ENCODE measurements around the gene SNAPC4. TPM values are rescaled to one million over a fixed set of nuclear protein-coding genes. Genes with fewer than 3 reads are reported as not detected.

The SNAPC4 gene
- total and polyA plus RNA-seq, 2 of the 8 experiments (the other 6 are each of a cell fraction or from before 2014, with no cell fraction given), result 6.9 to 18.1 TPM

GRCh38 chr9:136394312-136395019 is 5.5 kb downstream of the SNAPC4 start:
- no peak overlapping the region for H2AFZ ChIP-seq (ENCODE audit: low read length)
- no peak overlapping the region for H4K5ac ChIP-seq (ENCODE audit: insufficient read length, low read depth, low read length)
- no peak overlapping the region for H2BK15ac ChIP-seq (ENCODE audit: low read length)
- H2AK5ac ChIP-seq (ENCODE audit: low read depth, low read length), result no peak overlapping the region
- 93% methylated on average over 19 of the region's 21 CpGs; no CpG with 5 or more reads in 1 of the 2 experiments for whole genome bisulfite sequencing, 2 experiments (ENCODE audit: extremely low coverage in 1 of 2, insufficient coverage in 1 of 2, insufficient read length in 1 of 2, insufficient replicate concordance in 2 of 2, low coverage in 1 of 2, low lambda C conversion rate in 2 of 2, missing lambda C conversion rate in 1 of 2)
- DNase-seq (ENCODE audit: low read depth in 1 of 2, low spot score in 2 of 2) (no peak), FAIRE-seq (no peak)
- no peak overlapping the region for H2BK12ac ChIP-seq (ENCODE audit: low read depth, low read length)
- H4K91ac ChIP-seq (replicated peaks; ENCODE audit: insufficient read length, low read length), result no peak overlapping the region
- no peak overlapping the region for H3K4me3 ChIP-seq (ENCODE audit: extremely low read depth in 1 of 4, insufficient read depth in 2 of 4, low read depth in 3 of 4, low read length in 4 of 4)
- ChIA-PET POLR2A (ENCODE audit: partially characterized antibody) (interaction anchor here (1.1 to 14.6 kb wide), 8 partner anchors 3 to 63 kb away, joined by 4 to 139 read pairs (median 8); partner anchors contain the start of genes ENTR1, PMPCA and SNAPC4), CTCF (ENCODE audit: partially characterized antibody) (interaction anchor here (0.6 to 1.2 kb wide), 3 partner anchors 15 to 305 kb away, joined by 3 to 4 read pairs (median 3); no protein-coding TSS in a partner anchor)
- peaks cover 6% of the 10 kb centered on the region; the same call in 1 of the 2 replicates for H3K23me2 ChIP-seq (ENCODE audit: low read depth, low read length)
- H3K27ac ChIP-seq (ENCODE audit: low read depth, low read length), result no peak overlapping the region
- no peaks in the 10 kb centered on the region for H3K9me3 ChIP-seq (ENCODE audit: insufficient read depth in 2 of 2, low read depth in 1 of 2, low read length in 1 of 2)
- no peak overlapping the region for H2BK20ac ChIP-seq (ENCODE audit: low read length)
- no peaks in the 10 kb centered on the region for H3K27me3 ChIP-seq (replicated peaks in 1 of 4; ENCODE audit: control insufficient read depth in 3 of 4, extremely low read depth in 1 of 4, insufficient read depth in 3 of 4, low read length in 3 of 4)
- H3K9ac ChIP-seq (replicated peaks in 1 of 4; ENCODE audit: extremely low read depth in 1 of 4, low read depth in 3 of 4, low read length in 3 of 4), result no peak overlapping the region
- H3K14ac ChIP-seq (ENCODE audit: insufficient read length), result no peak overlapping the region
- H2BK120ac ChIP-seq (replicated peaks; ENCODE audit: low read depth, low read length), result no peak overlapping the region
- no peak overlapping the region for H3K4ac ChIP-seq (replicated peaks; ENCODE audit: insufficient read length, low read depth, low read length)
- H3K4me2 ChIP-seq (ENCODE audit: insufficient read depth in 1 of 2, low read depth in 2 of 2, low read length in 2 of 2), result no peak overlapping the region
- H3K79me1 ChIP-seq (ENCODE audit: low read depth, low read length), result peaks cover 10% of the 10 kb centered on the region; the same call in 1 of the 2 replicates
- peaks cover 6 to 14% of the 10 kb centered on the region in 2 experiments for H4K20me1 ChIP-seq (replicated peaks in 1 of 2; ENCODE audit: control insufficient read depth in 1 of 2, insufficient read depth in 2 of 2, low read length in 2 of 2)
- H2BK5ac ChIP-seq (ENCODE audit: low read depth, low read length), result no peak overlapping the region
- H3K56ac ChIP-seq (replicated peaks; ENCODE audit: insufficient read length, low read depth, low read length), result no peak overlapping the region
- H3K36me3 ChIP-seq (ENCODE audit: control insufficient read depth in 2 of 4, insufficient read depth in 4 of 4, low read length in 3 of 4), result peaks cover 39 to 72% (median 62%) of the 10 kb centered on the region in 4 experiments
- H3K4me1 ChIP-seq (replicated peaks in 1 of 4; ENCODE audit: control insufficient read depth in 3 of 4, insufficient read depth in 4 of 4, low read length in 3 of 4), result peaks cover 0 to 10% (median 7%) of the 10 kb centered on the region in 4 experiments; a peak in 5 of 7 replicates
- 0 out of 2 replicates have a peak overlapping the region, but pooled peaks have one; percentile 14 for H4K8ac ChIP-seq (ENCODE audit: extremely low read depth, insufficient read depth, low read length)
- peaks cover 0 to 22% of the 10 kb centered on the region in 2 experiments; a peak in 2 of 4 replicates for H3K79me2 ChIP-seq (ENCODE audit: control insufficient read depth in 1 of 2, insufficient read depth in 2 of 2, low read length in 2 of 2)
- H3K23ac ChIP-seq (ENCODE audit: insufficient read length), result no peak overlapping the region
- no peak overlapping the region for H3K18ac ChIP-seq (ENCODE audit: extremely low read depth, low read length)
- TF ChIP-seq CTBP2 (IDR thresholded peaks at IDR 0.05; ENCODE audit: borderline replicate concordance, insufficient read depth, insufficient read length, low read length) (no peak), HDAC6 (IDR thresholded peaks at IDR 0.05; ENCODE audit: low read depth, low read length) (no peak), EGR1 (IDR thresholded peaks at IDR 0.05; ENCODE audit: borderline replicate concordance, low read depth, low read length) (no peak), JUN (IDR thresholded peaks at IDR 0.05; ENCODE audit: low read depth, low read length) (no peak), KDM5A (IDR thresholded peaks at IDR 0.05; ENCODE audit: low read length) (no peak), PHF8 (conservative IDR thresholded peaks at IDR 0.05; ENCODE audit: low read depth, low read length) (no peak), SRF (IDR thresholded peaks at IDR 0.05; ENCODE audit: low read depth, low read length) (no peak), SP2 (IDR thresholded peaks at IDR 0.05; ENCODE audit: low read length) (no peak), TBP (IDR thresholded peaks at IDR 0.05; ENCODE audit: low read depth, low read length) (no peak), SP4 (IDR thresholded peaks at IDR 0.05; ENCODE audit: low read length) (no peak), RFX5 (IDR thresholded peaks at IDR 0.05; ENCODE audit: borderline replicate concordance, low read depth, low read length) (no peak), FOSL1 (IDR thresholded peaks at IDR 0.05; ENCODE audit: insufficient read depth, low read depth, low read length) (no peak), GTF2F1 (IDR thresholded peaks at IDR 0.05; ENCODE audit: borderline replicate concordance, low read depth, low read length) (no peak)
